ENCODE results near the gene MOK.
"Not testable (repeated sequence)": the region's sequence is repeated elsewhere in the genome, so short reads cannot be mapped to it uniquely, and the experiment has no call there.

The MOK gene

DNA sequence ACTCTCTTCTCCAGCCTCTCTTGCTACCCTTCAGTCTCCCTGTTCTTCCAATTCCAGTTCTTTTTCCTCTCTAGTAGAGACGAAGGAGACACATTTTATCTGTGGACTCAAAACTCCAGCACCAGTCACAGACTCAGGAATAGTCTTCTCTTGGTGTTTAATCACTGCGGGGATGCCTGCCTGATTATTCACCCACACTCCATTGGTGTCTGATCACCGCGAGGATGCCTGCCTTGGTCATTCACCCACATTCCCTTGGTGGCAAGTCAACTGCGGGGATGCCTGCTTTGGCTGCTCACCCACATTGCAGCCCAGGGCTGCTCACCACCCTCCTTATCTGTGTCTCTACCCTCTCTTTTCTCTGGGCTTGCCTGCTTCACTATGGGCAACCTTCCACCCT, 64.5 kb downstream of the MOK start:
- DNase-seq, result not testable (repeated sequence)

- no peak for DNase-seq
Measured at GRCh38 chr14:102239231-102239630, 65.7 kb downstream of the MOK start.

GRCh38 chr14:102238766-102239165, 66.2 kb downstream of the MOK start:
- DNase-seq, result no peak

DNA sequence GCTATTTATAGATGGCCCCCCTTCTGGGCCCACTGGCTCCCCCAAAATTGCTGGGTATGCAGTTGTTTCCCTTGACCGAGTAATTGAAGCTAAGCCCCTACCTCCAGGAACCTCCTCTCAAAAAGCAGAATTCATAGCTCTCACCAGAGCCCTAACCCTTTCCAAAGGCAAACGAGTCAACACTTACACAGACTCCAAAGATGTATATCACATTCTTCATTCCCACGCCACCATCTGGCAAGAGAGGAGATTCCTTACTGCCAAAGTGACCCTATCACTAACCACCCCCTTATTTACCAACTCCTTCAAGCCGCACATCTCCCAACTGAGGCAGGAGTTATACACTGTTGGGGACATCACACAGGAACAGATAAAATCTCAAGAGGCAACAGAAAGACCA, 66.8 kb downstream of the MOK start:
- no peak for DNase-seq

GRCh38 chr14:102236026-102236425, 68.9 kb downstream of the MOK start:
- DNase-seq, result no peak

- peak; percentile 10 for DNase-seq
Measured at GRCh38 chr14:102235275-102235897, 69.6 kb downstream of the MOK start.

DNA sequence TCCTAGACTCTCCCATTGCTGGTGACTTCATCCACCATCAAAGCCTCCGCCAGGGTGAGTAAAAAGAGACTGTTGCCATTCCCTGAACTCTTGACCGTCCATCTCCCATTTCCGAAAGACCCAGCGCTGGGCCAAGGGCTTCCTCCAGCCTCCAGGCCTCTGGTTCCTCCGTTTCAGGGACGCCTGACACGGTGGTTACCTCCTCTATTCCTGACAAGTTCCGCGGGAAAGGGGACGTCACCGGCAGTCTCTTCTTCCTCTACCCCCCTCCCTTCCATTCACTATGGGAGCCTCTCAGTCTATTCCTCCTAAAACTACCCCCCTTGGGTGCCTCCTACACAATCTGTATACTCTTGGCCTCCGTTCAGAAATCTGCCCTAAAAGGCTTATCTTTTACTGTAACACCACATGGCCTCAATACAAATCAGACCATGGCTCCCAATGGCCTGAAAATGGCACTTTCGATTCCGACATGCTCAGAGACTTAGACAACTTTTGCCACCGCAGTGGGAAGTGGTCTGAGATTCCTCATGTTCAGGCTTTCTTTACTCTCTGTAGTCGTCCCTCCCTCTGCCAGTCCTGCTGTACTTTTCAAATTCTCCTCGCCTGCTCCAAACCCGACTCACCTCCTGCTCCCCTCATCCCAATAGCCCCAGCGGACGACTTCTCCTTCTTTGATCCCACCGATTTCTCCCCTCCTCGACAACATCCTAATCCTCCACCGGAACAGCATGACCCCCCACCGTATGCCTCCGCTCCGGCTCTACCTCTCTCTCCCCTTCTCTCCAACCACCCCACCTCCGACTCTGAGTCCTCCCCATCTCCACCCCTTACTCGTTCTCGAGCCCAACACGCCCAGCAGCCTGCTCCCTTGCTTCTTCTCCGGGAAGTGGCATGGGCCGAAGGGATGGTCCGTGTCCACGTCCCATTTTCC, 70.4 kb downstream of the MOK start:
- no peak for DNase-seq

DNA sequence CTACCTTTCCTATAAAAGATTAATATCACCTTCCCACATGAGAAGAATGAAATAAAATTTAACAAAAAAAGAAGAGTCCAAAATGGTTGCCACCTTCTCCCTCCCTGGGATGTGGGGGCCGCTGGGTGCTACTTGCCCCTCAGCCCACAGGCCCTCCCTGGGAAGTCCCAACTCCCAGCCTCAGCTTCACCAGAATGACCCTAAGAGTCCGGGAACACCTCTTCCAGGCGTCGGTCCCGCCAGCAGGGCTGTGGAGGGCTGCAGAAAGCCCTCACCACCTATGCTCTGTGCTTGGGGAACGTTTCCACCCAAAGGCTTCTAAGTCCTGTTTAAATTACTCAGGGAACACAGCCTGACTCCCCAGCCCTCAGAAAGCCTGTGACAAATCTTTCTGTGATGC, 71.9 kb downstream of the MOK start:
- DNase-seq, result no peak

- DNase-seq, result no peak
Measured at GRCh38 chr14:102232348-102232625, 72.7 kb downstream of the MOK start.

GRCh38 chr14:102231476-102232347, 73.3 kb downstream of the MOK start:
- no peak for DNase-seq

DNA sequence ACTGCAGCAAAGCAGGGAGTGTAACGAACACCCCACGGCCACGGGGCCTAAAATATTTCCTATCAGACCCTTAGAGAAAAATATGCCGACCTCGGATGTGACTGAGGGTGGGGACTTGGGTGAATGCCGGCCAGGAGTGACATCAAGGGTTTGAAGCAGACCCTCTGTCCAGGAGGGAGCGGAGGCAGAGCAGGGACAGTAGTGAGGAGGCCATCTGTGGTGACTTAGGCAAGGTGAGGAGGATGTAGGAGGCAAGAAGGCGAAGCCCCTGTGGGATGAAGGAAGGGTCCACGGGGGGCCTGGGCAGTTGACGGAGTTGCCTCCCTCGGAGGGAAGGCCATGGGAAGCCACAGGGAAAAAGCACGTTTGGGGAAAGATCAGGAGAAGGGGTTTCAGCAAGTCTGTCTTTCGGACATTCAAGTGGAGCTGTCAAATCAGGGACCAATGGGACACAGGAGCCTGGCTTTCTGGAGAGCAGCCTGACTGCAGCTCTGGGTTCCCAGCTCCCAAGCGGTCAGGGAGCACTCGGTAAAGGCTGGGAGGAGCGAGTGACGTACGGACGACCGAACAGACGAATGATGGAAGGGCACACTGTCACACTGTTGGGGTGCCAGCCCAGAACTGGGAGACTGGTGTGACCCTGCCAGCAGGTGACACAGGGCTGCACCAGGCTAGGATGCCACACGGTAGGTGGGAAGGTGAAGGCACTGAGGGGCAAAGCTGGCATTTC, 74.3 kb downstream of the MOK start:
- no peak for DNase-seq

DNA sequence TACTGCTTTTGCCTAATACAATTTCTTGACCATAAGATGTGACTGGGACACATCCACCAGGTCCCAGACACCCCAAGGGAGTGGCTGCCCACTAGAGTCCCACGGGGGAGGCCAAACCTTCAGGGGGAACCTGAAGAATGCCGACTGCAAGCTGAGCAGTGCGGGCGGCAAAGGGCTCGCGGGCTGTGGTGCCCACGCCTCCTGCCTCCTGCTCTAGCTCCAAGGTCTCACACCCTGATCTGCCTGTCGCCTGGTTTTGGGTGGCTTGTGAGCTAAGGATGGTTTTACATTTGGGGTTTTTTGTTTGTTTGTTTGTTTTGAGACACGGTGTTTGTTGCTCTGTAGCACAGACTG, 75.2 kb downstream of the MOK start:
- no peak for DNase-seq

- no peak for DNase-seq
Measured at GRCh38 chr14:102229071-102229738, 75.8 kb downstream of the MOK start.

- no peak for DNase-seq
Measured at GRCh38 chr14:102227184-102227964, 77.6 kb downstream of the MOK start.

DNA sequence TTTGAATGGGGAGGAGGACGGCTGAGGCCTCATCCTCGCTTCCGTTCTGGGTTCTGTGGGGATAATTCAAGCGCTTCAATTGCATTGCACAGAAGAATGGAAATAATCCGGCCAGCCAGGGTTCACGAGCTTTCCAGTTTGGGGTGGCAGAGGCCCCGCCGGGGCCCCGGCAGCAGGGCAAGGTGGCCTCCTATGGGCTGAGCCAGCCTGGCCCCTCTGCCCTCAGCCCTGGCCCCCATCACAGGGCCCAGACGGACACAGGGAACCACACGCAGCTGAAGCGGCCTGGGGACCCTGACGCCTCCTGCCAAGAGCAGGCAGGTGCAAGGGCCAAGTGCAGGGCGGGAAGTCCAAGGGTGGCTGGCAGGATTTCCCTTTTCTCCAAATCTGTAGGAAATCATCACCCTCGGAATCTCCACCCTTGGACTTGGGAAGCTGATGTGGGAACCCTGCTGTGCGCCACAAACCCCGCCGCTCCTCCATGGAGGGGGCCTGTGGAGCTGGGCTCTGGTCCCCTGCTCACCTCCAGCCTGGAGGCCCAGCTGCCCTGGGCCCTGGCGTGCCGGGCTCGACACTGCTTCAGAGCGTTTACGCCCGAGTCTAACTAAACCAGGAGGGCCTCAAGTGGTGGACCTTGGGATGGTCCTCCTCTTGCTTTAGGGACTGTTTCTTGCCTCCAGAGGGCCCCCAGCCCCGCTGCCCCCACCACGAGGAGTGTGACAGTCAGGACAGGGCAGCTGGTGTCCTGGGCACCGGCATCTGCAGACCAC, 78.4 kb downstream of the MOK start:
- no peak for DNase-seq

DNA sequence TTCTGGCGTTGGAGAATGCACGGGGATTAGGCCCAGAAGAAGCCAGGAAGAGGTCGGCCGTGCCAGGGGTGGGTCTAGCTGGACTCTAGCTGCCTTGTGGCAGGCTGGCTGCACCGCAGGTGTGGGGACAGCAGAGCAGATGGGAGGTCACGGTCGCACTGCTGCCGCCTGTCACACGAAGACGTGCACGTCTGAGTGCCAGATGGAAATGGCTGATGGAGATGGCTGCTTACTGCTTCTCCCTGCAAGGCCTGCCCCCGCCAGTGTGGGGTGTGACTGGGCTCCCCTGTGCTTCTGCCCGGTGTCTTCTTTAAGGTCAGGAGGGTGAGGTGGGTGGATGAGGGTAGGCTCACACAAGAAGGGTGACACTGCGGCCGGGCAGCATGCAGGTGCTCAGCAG, 79.0 kb downstream of the MOK start:
- no peak for DNase-seq

DNA sequence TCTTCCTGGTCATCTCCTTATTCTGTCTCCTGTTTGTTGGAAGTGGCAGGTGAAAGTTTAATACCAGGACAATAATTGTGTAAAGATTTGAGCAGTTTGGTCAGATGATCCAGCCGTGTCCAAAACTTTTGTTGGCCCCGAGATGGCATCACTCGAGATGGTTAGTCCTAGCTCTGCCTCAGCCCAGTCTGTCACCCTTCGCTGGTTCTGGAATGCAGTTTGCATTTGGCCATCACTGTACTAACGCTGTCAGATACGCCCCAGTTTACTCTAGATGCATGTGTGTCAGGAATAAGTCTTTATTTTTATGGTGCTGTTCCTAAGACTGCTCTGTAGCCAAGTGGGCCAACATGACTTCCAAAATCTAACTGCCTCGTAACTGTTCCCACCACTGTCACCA, 79.6 kb downstream of the MOK start:
- DNase-seq, result no peak

- no peak for DNase-seq
Measured at GRCh38 chr14:102223682-102224081, 81.3 kb downstream of the MOK start.

- DNase-seq, result no peak
Measured at GRCh38 chr14:102222751-102223150, 82.2 kb downstream of the MOK start.

DNA sequence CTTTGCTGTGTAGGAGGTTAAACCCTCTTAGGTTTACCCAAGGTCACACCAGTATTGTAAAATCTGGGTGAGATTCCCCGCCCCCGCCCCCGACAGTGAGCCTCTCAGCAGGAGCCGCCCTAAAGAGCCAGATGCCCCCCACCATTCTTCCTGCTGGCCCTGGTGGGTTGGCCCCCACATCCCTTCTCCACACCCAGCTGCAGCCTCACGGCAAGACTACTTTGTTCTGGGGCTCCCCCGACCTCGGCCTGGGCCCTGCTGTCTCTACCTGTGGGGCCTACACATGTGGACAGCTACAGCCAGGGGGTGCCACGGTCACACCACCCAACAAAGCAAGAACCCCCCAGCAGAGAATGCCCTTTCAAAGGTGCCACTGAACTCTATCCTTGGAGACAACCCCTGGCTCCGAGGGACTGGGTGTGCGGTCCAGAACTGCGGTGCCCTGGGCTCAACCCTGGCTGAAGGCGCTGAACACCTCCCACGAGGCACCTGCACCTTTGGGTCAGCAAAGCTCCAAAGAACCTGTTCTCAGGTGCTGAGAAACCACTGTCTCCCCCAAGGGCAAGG, 82.9 kb downstream of the MOK start:
- DNase-seq, result no peak

DNA sequence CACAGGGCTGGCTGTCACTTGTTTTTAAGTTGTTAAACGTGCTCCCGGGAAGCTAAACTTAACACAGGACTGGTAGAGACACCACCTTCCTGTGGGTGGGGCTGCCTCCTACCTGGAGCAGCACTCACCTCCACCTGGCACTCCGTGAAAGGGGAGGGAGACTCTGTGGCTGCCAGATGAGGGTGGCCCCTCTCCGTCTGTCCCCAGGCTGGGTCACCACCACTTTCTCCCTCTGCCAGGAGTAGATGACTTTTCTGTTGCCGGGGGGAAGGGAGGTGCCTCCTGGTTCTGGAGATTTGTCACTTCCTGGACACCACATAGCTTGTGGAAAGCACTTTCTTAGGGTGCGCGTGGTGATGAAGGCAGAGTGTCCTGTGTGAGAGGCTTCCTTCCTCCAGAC, 83.9 kb downstream of the MOK start:
- no peak for DNase-seq

All from GF-D8 (cell line).